Measurements from ENCODE around the gene GCDH. TPM values are rescaled to one million over a fixed set of nuclear protein-coding genes. Genes with fewer than 3 reads are reported as not detected.

Gene GCDH
- total and polyA plus RNA-seq, 12 donors: 16.2 to 78.4 (median 34.8) TPM

DNA sequence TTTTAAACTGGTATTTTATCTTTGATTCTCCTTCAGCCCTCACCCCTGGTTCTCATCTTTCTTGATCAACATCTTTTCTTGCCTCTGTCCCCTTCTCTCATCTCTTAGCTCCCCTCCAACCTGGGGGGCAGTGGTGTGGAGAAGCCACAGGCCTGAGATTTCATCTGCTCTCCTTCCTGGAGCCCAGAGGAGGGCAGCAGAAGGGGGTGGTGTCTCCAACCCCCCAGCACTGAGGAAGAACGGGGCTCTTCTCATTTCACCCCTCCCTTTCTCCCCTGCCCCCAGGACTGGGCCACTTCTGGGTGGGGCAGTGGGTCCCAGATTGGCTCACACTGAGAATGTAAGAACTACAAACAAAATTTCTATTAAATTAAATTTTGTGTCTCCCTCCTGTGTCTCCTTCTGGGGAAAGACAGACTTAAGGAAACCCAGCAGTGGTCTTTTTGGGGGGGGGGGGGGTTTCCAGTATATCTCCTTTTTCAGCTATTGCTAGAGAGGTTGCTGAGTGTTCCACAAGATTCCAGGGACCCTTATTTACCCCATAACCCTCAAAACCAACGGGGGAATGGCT is 53.2 kb downstream of the GCDH start:
- Histone ChIP-seq H3K9me3 (replicated peaks in 1 of 3) (no peaks in the 10 kb centered on the region), H3K4me3 (no peak overlapping the region), H3K4me1 (replicated peaks in 1 of 2) (peaks cover 0 to 44% of the 10 kb centered on the region in 2 donors), H3K27me3 (no peaks in the 10 kb centered on the region), H3K27ac (no peak overlapping the region), H3K36me3 (replicated peaks in 1 of 2) (peaks cover 0 to 73% of the 10 kb centered on the region in 2 donors)
- no peak for TF ChIP-seq POLR2A (IDR thresholded peaks at IDR 0.05)
- TF ChIP-seq, protein P1, sequence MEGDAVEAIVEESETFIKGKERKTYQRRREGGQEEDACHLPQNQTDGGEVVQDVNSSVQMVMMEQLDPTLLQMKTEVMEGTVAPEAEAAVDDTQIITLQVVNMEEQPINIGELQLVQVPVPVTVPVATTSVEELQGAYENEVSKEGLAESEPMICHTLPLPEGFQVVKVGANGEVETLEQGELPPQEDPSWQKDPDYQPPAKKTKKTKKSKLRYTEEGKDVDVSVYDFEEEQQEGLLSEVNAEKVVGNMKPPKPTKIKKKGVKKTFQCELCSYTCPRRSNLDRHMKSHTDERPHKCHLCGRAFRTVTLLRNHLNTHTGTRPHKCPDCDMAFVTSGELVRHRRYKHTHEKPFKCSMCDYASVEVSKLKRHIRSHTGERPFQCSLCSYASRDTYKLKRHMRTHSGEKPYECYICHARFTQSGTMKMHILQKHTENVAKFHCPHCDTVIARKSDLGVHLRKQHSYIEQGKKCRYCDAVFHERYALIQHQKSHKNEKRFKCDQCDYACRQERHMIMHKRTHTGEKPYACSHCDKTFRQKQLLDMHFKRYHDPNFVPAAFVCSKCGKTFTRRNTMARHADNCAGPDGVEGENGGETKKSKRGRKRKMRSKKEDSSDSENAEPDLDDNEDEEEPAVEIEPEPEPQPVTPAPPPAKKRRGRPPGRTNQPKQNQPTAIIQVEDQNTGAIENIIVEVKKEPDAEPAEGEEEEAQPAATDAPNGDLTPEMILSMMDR (IDR thresholded peaks at IDR 0.05): no peak
- no peak for DNase-seq
- WGBS, 4 donors: 65 to 87% (median 67%) methylated on average over 2 of the region's 2 CpGs
- intact Hi-C loops (cut with DNase I): no loop called here

DNA sequence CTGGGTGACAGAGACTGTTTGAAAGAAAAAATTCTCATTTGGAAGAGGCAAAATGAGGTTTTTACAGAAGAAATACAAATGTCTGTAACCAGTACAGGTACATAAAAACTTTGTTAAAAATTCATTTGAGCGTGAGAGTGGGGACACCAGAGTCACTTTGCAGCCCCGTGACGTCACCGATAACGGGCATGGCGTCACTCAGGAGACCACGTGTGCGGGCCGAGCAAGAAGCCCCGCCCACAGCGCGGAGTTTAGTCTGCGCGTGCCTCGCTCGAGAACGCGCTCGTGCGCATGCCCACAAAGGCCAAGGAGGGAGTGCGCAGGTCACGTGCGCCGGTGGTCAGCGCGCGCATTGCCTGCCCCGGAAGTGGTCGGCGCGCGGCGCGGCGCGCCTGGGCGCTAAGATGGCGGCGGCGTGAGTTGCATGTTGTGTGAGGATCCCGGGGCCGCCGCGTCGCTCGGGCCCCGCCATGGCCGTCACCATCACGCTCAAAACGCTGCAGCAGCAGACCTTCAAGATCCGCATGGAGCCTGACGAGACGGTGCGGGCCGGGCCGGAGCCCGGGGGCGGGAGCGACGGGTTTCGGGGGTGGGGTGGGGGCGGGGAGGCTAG is 54.6 kb downstream of the GCDH start, which contains the start of gene RAD23A:
Gene RAD23A, plus strand, starts transcription at position 384 of the 613 bp plus-strand sequence. Its CDS starts 87 bp downstream, at position 471.
- intact Hi-C loops (cut with DNase I): no loop called here
- DNase-seq: peak; percentile 97 to 99 (median 99)

DNA sequence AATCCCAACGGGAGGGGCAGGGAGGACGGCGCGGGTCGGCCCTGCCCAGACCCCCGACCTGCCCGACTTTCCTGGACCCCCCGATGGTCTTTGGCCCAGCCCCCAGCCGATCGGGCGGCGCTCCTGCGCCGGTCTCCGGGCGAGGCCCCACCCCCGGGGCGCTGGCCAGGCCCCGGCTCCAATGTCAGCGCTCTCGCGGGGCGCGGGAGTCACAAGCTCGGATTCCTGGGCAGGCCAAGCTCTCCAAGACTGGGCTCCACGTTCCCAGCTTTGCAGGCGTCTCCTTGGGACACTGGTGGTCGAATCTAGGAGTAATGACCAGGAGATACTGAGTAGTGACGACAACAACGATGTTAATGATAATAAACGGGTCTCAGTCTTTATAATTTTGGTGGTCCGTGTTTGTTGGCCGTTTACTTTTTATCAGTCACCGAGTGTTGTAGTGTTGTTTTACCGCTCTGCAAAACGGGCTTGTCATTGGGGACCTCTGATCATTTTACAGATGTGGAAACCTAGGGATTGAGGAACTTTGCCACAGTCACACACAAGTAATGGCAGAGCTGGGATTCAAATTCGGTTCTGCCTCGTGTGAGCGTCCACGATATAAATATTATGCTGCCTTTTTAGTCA is 55.2 kb downstream of the GCDH start:
- peaks cover 0 to 26% of the 10 kb centered on the region in 2 donors for H3K4me1 ChIP-seq (replicated peaks in 1 of 2)
- WGBS, 4 donors: 0 to 1% (median 1%) methylated on average over 12 to 40 of the region's 40 CpGs
- H3K4me3 ChIP-seq: peak overlapping the region in 3 of 4 donors; percentile 76 to 91 (median 83)
- intact Hi-C loops (cut with DNase I): no loop called here
- peaks cover 0 to 74% of the 10 kb centered on the region in 2 donors for H3K36me3 ChIP-seq (replicated peaks in 1 of 2)
- H3K9me3 ChIP-seq (replicated peaks in 1 of 3): no peaks in the 10 kb centered on the region
- H3K27ac ChIP-seq: peak overlapping the region; percentile 70 to 98 (median 94)
- TF ChIP-seq, protein P1 (IDR thresholded peaks at IDR 0.05): no peak
- TF ChIP-seq POLR2A (IDR thresholded peaks at IDR 0.05): no peak
- peak; percentile 75 to 87 (median 82) for DNase-seq
- H3K27me3 ChIP-seq: no peaks in the 10 kb centered on the region

More for the DNA sequence above, 54.6 kb downstream of the GCDH start, which contains the start of gene RAD23A:
- H3K36me3 ChIP-seq (replicated peaks in 1 of 2): peaks cover 0 to 74% of the 10 kb centered on the region in 2 donors
- peak within 1 kb of the TSS; percentile 70 to 98 (median 94) for H3K27ac ChIP-seq
- 0 to 1% (median 0%) methylated on average over 24 to 62 of the region's 62 CpGs for WGBS, 4 donors
- H3K4me1 ChIP-seq (replicated peaks in 1 of 2): peaks cover 0 to 32% of the 10 kb centered on the region in 2 donors
- peak within 1 kb of the TSS in 3 of 4 donors; percentile 76 to 91 (median 83) for H3K4me3 ChIP-seq
- TF ChIP-seq POLR2A (IDR thresholded peaks at IDR 0.05): peak; percentile 85 to 90
- TF ChIP-seq, protein P1 (IDR thresholded peaks at IDR 0.05): peak in 1 of 6 experiments; percentile 5
- no peaks in the 10 kb centered on the region for H3K27me3 ChIP-seq
- no peaks in the 10 kb centered on the region for H3K9me3 ChIP-seq (replicated peaks in 1 of 3)
